Activated T-cell treated with anti-CD3 and anti-CD28 coated beads for 24 hours (primary cell): ENCODE data around the gene IQCH.
A peak's percentile ranks its signal among the peaks of the same experiment; 100 is the strongest.
"Not testable (repeated sequence)": the region's sequence is repeated elsewhere in the genome, so short reads cannot be mapped to it uniquely, and the experiment has no call there.

ENCODE experiments used
- DNase-seq: peaks from one replicate; pipeline ENCODE4 v3.0.0-alpha.2; 2020; ENCODE audit warnings: low read depth

Gene IQCH

DNA sequence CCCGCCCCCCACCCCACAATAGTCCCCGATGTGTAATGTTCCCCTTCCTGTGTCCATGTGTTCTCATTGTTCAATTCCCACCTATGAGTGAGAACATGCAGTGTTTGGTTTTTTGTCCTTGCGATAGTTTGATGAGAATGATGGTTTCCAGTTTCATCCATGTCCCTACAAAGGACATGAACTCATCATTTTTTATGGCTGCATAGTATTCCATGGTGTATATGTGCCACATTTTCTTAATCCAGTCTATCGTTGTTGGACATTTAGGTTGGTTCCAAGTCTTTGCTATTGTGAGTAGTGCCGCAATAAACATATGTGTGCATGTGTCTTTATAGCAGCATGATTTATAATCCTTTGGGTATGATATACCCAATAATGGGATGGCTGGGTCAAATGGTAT, 193.8 kb downstream of the IQCH start:
- not testable (repeated sequence) for DNase-seq

DNA sequence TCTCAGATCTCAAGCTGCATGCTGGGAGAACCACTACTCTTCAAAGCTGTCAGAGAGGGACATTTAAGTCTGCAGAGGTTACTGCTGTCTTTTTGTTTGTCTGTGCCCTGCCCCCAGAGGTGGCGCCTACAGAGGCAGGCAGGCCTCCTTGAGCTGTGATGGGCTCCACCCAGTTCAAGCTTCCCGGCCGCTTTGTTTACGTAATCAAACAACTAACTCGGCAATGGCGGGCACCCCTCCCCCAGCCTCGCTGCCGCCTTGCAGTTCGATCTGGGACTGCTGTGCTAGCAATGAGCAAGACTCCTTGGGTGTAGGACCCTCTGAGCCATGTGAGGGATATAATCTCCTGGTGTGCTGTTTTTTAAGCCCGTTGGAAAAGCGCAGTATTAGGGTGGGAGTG, 199.1 kb downstream of the IQCH start:
- DNase-seq: not testable (repeated sequence)

DNA sequence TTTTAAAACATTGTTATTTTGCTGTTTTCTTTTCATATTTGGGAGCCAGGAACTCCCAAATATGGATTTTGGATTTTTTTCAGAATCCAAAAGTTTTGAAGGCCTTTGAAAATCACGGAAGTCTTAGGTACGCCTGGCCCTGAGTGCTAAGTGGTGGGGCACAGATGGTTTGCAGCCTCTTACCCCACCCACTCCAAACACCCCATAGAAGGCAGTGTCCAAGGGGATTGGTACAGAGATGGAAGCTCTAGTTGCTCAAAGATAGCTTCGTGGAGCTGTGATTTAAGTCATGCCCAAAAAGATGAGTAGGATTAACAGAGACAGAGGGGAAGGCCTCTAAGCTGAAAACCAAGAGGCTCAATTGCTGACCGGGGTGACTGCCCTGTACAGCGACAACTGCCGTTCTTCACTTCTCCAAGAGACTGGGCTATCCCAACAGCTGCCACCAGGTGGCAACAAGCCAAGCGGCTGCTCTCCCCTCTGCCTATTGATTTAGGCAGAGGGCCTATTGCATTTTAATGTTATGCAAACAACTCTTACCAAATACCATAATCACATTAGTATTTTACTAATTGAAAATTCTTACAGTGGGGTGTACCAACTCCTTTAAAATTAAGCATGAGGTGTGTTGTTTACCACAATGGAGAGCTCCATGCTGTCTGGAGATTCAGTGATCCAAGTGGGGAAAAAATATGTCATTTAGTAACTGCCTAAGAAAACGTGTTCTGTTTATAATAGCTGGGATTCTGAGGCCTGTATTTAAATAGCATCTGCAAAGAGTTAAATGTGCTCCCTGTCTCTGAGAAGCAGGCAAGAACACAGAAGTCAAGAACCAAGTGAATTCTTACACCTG, 202.3 kb downstream of the IQCH start:
- peak; percentile 70 for DNase-seq

DNA sequence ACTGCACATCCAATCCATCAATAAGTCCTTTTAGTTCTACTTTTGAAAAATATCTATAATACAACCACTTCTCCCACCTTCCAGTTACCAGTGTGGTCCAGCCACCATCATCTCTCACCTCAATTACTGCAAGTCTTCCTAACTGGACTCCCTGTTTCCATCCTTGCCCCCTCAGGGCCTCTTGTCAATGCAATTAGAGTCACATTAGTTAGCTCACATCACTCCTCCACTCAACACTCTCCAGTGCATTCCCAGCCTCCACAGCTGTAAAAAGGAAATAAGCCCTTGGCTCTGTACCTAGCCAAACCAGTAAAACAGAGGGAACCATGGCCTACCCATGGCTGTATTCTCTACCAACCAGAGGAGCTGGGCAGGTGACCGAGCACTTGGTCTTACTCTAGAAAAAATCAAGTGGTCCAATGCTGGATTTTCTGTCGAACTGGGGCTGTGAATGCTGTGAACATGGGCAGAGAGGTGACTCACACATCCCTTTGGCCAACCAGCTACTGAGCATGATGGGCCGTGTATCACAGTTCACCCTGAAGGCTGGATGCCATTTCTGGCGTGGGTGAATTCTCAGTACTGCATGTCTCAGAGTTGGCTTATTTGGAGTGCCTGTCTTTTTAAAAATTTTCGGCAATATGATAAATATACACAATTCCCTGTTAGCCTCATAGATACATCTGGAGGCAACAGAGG, 203.9 kb downstream of the IQCH start:
- no peak for DNase-seq

DNA sequence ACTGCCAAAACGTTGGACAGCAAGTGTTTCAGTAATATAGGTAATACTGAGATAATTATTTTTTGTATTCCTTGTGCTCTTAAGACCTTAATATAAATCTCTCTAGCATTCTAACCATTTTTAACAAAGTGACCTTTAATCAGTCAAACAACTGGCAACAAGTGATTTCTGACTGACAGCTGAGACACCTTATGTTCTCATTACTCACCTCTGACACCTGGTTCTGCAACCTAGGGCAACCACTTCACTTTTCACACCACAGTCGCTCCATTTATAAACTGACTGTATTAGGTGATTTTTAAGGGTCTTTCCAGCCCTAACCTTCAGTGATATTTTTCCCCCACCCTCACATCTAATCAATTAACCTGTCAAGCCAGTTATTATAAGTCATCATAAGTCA, 205.9 kb downstream of the IQCH start:
- DNase-seq: no peak

DNA sequence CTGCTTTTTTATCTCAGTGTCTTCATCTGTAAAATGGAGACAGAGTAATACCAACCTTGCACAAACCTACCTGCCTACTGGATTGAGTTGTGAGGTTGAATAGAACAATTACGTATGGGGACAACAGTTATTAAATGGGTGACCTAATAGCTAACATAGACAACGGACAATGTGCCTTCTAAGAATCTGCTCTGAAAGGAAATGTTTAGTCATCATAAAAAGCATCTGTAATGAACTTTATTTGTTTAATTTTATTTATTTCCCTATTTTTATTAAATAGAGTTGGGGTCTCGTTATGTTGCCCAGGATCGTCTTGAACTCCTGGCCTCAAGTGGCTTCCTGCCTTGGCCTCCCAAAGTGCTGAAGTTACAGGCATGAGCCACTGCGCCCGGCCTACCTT, 207.1 kb downstream of the IQCH start:
- no peak for DNase-seq

DNA sequence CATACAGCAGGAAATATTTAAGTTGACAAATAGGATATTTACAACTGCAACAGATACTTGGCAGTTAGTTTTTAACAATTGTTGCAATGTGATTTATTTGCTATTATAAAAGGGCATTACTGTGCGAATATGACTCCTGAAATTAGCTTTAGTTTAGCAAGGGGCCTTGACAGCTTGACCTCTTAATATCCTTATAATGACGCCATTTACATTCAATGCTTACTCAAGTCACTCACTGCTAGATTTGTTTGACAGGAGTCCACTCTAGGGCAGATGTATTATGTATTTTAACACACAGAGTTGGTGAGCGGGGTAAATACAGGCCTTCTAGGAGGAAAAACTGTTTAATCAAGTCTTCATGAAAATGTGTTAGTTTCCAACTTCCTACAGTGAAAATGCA, 208.3 kb downstream of the IQCH start:
- DNase-seq: no peak

DNA sequence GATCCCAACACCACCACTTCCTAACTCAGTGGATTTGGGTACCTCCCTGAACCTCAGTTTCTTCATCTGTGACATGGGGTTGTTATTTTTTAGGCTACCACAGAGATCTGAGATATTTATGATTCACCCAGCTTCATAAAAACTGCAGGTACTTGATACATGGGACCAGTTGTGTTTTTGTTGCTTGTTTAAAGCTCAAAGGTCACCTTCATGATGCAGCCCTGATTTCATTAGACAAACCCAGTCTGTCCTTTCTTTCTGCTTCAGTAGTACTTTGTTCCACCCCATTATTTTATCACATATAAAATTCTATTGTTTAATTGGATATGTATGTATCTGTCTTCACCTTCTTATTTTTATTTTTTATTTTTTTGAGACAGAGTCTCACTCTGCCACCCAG, 208.9 kb downstream of the IQCH start:
- DNase-seq: no peak

DNA sequence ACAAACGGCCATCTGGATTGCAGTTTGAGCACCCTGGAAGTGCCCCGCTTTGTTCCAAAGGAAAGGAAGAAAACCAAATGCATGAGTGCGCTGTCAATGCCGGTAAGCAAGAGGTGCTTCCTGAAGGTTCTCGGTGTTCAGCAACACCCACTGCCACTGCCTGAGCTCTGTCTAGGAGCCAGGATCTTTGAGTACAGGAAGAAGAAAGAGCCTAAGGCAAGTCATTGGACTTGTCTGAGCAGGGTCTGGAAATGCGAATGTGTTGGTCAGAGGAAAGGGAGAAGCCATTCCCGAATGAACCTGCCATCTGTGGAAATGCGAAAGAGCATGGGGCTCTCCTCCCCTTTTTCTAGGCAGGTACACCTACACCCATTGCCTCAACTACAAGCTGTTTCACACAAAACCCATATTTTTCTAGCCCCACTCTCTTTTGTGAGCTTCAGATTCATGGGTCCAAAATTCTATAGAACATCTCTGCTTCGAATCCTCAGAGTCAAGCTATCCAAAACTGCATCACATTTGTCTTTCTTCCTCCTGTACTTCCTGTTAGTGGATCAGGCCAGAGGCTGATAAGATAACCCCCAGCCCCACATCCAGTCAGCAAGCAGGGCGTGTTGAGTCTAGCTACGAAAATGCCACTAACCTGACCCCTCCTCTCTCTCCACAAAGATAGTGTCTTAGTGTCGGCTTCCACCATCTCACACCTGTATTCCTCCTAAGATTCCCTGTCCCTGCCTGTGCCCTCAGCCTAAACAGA, 210.8 kb downstream of the IQCH start:
- no peak for DNase-seq

DNA sequence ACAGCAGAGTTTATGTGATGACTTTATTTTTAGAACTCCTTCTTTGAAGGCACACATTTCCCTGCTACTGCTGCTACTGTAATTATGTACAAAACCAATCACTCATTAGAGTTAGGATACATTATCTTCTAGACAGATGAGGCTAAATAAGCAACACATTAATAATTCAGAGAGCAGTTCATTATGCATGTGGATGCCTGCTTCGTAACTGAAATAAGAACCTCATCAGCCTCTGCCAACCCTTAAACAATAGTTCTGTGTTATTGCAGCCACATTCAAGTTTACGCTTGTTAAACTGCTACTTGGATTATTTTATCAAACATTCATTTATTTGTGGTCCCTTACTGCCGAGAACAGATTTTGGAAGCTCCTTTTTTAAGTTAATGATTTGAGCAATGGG, 213.8 kb downstream of the IQCH start:
- DNase-seq: no peak

DNA sequence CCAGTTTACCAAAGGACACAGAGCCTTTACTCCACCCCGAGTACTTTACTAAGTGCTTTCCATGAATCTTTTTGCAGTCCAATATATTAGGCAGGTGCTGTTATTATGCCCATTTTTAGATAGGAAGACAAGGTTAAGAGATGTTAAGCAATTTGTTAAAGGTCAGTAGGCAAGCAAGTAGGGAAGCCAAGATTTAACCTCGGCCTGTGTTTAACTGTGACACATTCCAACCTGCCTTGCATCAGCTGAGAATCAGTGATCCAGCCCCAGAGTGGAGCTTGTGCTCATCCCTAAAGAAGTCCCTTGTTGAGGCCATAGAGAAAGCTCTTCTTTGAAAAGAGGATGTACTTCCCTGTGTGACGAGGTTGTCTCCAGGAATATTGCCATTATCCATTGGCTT, 215.1 kb downstream of the IQCH start:
- no peak for DNase-seq

DNA sequence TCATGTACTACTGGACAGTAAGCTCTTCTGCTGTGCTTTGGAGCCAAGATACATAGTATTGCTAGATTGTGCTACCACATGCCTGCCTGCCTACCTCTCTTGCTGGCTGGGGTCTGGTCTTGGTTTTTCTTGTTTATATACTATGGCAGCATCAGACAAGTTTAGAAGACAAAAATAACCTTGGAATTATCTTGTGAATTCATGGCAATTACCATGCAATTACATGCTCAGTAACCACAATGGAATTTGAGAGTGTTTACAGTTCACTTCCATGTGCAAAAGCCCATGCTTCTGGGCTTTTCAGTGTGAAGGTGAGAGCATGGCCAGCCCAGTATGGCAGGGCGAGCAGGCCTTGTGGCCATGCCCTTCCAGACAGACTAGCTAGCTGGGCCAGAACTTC, 218.4 kb downstream of the IQCH start:
- no peak for DNase-seq

DNA sequence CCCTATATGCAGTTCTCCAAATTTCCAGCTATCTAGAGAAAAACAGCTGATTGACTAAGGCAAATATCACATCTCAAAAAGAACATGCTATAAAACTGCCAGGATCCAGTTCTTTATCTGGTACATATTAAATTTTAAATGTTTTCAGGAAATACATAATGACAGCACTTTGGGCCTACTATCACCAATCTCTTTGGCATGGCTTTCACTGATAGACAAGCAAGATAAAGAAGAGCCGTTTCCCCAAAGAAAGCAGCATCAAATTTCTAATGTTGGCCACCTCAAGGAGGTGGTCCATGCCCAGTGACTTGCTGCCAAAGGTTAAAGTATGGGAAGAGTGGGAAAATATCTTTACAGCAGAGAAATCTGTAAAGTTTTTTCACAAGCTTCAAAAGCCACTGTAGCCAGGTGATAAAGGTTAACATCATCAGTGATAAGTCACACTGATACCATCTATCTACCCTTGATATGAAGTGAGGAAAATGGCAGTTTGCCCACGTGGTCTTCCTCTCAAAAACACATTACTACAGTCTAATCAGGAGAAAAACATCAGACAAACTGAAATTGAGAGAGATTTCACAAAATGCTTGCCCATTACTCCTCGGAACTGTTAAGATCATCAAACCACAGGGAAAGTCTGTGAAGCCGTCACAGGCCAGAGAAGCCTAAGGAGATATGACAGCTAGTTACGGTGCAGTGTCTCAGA, 220.0 kb downstream of the IQCH start:
- DNase-seq: no peak

DNA sequence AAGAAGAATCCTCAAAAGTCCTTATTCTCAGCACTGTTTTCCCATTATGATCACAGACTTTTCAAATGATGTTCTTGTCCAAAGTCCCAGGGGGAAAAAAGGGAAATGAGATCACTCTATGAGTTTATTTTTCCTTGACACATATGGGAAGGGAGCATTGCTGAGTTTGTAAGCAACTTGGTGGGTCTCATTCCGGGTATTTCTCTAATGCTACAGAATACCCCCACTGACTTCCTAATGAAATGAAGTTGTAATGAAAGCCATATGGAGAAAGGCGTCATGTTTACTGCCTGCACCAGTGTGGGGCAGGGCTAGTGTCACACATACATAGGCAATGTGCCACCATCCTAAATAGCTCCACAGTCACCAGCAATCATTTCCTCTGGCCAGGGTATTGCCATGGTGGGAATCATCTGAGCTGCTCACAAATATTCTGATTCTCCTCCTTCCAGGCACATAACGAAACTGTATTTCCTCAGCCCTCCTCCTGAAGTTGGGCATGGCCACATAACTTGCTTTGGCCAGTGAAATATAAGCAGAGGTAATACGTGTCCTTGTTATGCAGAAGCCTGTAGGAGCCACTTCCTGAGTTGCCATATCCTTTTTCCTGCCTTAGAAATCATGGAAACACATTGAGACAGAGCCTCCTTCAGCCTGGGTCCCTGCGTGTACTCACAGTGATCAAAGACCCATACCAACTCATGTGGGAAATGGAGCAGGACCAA, 225.4 kb downstream of the IQCH start:
- no peak for DNase-seq

DNA sequence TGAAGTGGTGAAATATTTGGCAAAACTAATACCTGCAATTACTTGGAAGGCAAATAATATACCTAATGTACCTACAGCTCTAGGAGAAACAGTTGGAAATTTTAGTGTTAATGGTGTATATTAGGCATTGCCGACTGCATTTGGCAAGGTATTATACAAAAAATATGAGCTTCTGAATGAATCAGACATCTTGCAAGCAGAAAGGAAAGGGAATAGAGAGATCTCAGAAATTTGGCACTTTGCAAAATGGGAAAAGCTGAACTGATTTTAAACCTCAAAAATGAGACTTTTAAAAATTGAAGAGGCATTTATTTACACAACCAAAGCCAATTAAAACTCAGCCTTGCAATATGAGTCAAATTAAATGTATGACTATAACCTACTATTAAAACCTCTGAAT, 226.2 kb downstream of the IQCH start:
- DNase-seq: no peak

DNA sequence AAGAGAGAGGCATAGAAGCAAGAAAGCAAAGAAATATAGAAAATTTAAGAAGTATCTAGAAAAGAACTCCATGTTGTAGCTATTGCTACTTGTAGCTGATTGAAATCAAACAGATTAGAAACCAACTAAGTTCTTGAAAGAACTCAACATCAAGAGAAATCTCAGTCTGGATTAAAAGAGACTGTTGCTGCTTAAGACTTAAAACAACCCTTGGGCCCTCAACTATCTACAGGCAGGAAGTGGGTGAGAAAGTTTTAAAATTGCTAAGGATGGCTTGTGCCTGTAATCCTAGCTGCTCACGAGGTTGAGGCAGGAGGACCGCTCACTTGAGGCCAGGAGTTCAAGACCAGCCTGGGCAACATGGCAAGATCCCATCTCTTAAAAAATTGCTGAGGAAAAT, 227.1 kb downstream of the IQCH start:
- no peak for DNase-seq

DNA sequence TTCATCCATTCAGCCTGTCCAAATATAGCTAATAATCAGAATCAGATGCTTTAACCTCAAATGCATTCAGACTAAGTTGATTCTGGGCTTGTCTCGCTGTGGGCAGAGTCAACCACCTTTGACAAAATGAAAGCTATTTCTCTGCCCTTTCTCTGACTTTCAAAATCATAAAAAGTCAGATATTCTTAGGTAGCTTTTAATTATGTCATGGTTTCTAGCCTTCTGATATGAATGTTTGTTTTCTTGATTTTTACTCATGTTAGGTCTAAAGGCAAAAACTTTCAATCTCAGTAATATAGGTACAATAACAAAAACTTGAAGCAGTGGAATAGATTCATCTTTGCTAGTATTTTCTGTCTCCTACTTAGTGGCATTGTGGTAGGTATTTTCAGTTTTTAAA, 241.0 kb downstream of the IQCH start:
- DNase-seq: no peak

DNA sequence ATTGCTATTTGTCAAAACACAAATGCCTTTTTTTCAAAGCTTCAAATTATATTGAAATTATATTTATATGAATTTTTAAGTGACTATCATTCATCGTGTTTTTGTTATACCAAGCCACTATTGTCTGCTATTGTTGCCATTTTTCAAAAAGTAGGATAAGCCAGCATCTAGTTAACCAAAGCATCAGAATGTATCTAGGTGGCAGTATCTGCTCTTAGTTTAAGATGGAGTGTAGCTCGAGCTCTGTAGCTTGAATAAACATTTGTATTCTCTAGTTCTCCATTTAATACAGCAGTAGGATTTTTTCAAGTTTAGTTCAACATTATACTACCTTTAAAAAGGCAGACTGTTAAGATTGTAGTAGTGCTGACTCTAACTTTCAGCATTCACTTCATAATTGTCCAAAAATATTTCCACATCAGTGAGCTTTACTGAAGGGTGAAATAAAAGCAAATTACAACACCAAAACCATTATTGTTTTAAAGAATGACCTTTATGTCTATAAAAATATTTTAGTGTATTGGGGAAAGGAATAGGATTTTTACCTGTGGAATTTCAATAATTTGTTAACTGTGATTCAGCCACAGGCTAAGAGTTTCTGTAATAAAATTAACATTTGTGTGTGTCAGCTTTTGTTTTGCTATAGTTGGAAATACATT, 246.7 kb downstream of the IQCH start:
- DNase-seq: no peak

DNA sequence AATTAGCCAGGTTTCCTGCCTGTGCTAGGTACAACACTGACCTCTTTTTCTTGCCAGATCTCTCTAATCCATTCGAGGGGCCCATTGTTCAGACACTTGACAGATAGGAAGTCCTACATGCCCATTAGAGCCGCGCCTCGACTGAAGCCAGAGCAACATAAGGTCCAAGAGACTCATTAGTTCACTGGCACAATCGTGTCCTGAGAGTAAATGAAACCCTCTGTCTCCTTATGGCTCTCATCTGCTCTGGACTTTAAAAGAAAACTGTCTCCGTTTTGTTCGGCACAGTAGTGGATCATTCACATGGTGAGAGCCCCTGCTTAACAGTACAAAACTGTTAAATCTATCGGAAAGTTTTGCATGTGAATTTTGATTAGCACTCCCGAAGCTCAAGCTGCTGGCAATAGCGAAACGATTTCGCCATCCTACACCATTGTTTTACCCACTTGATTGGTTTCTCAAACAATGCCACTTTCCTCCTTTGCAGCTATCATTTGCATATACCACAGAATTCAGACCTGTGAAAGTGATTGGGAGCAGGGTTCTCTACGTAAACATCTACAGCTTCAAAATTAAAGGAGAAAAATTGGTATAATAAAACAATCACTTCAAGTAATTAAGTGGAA, 247.4 kb downstream of the IQCH start:
- no peak for DNase-seq

DNA sequence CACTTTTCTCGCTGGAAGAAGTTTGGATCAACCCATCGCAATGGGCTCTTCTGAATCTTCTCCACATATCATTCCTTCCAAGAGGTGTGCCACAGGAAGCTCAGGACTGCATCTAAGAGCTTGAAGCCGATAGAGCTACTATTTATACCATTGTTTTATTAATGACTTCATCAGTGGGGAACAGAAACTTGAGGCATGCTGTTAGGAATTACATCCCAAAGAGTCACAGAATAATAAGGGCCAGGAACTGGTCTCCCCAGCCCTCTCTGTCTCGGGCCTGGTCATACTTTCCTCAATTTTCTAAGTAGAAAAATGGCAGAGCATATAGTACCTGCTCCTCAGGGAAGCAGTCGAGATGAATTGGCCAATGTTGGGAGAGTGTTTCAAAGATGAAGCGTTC, 249.5 kb downstream of the IQCH start:
- no peak for DNase-seq

DNA sequence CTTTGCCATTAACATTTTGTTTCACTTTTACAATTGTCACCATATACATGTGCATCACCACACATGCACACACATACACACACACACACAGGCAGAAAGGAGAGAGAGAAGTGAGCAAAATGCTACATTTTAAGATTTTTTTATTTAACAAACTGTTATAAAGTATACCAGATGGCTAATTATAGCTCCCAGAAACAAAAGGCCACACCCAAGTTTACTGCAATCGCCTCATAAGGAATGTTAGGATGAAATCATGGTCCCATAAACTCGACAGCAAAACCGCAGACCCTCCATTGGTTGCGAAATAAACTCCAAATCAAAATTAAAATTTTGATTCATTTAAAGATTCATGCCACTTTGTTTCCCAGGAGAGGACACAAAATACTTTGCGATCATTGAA, 250.2 kb downstream of the IQCH start:
- no peak for DNase-seq
